HG02759 (cell line): ENCODE measurements around the gene ZNF407.

Experiments used
- ATAC-seq: cut with Tn5 transposase; IDR thresholded peaks from one replicate; pipeline ENCODE4 v1.9.1; 2021; ENCODE audit warnings: mild to moderate bottlenecking, moderate library complexity; ENCODE audit not compliant: unreplicated experiment

ZNF407 gene

GRCh38 chr18:75064513-75064905 is 466.8 kb downstream of the ZNF407 start:
- ATAC-seq, result no peak

GRCh38 chr18:75065251-75066000 is 467.8 kb downstream of the ZNF407 start:
- ATAC-seq, result no peak

GRCh38 chr18:75066021-75066880 is 468.6 kb downstream of the ZNF407 start:
- ATAC-seq, result no peak

- ATAC-seq, result no peak
Measured at GRCh38 chr18:75066936-75067335, 469.3 kb downstream of the ZNF407 start.

- ATAC-seq, result no peak
Measured at GRCh38 chr18:75067996-75068645, 470.5 kb downstream of the ZNF407 start.

GRCh38 chr18:75068682-75069435 is 471.2 kb downstream of the ZNF407 start:
- ATAC-seq, result no peak

GRCh38 chr18:75070235-75070624 is 472.6 kb downstream of the ZNF407 start:
- no peak for ATAC-seq

GRCh38 chr18:75070625-75071483 is 473.2 kb downstream of the ZNF407 start:
- ATAC-seq, result peak; percentile 86

GRCh38 chr18:75071484-75071785 is 473.8 kb downstream of the ZNF407 start:
- no peak for ATAC-seq

GRCh38 chr18:75071866-75072671 is 474.4 kb downstream of the ZNF407 start:
- ATAC-seq, result no peak

- no peak for ATAC-seq
Measured at GRCh38 chr18:75072672-75073371, 475.2 kb downstream of the ZNF407 start.

GRCh38 chr18:75073654-75074053 is 476.0 kb downstream of the ZNF407 start:
- no peak for ATAC-seq

GRCh38 chr18:75074196-75075015 is 476.7 kb downstream of the ZNF407 start:
- ATAC-seq, result no peak

- no peak for ATAC-seq
Measured at GRCh38 chr18:75075016-75075305, 477.3 kb downstream of the ZNF407 start.

- no peak for ATAC-seq
Measured at GRCh38 chr18:75075429-75075841, 477.8 kb downstream of the ZNF407 start.

- ATAC-seq, result no peak
Measured at GRCh38 chr18:75076286-75076685, 478.6 kb downstream of the ZNF407 start.

- no peak for ATAC-seq
Measured at GRCh38 chr18:75081486-75081885, 483.8 kb downstream of the ZNF407 start.

- no peak for ATAC-seq
Measured at GRCh38 chr18:75083131-75083530, 485.5 kb downstream of the ZNF407 start.
